Prostate gland (tissue), 2 donors: ENCODE data around the gene BMPER. TPM values are rescaled to one million over a fixed set of nuclear protein-coding genes. Genes with fewer than 3 reads are reported as not detected.
A peak's percentile ranks its signal among the peaks of the same experiment; 100 is the strongest.

Experiments
- DNase-seq: peaks from one replicate; pipeline ENCODE4 v3.0.0-alpha.2; 2019; ENCODE audit warnings: low spot score
- H3K27ac ChIP-seq, 2 donors: fragments of 200-600 bp; sonication (generic); 2 replicates each; pipeline ENCODE4 v1.5.1; 2017 to 2019
- H3K27me3 ChIP-seq: fragments of 200-600 bp; sonication (generic); replicated peaks from 2 replicates; pipeline ENCODE4 v1.5.1; 2019; ENCODE audit not compliant: insufficient read depth
- H3K36me3 ChIP-seq, 2 donors: fragments of 200-600 bp; sonication (generic); 1 replicate in 1 of 2; 2 replicates in 1 of 2; pipeline versions ENCODE4 v1.5.1 to v1.8.1; 2017 to 2019
- H3K4me1 ChIP-seq: fragments of 200-600 bp; sonication (generic); replicated peaks from 2 replicates; pipeline ENCODE4 v1.5.1; 2019
- H3K4me3 ChIP-seq, 2 donors: fragments of 200-600 bp; sonication (generic); 2 replicates each; pipeline ENCODE4 v1.5.1; 2017 to 2019
- H3K9me3 ChIP-seq: fragments of 200-600 bp; sonication (generic); 2 replicates; pipeline ENCODE4 v1.5.1; 2017
- POLR2A ChIP-seq: fragments of 450-650 bp; IDR thresholded peaks from one replicate; pipeline ENCODE4 v1.6.1; 2016; ENCODE audit warnings: antibody characterized with exemption, mild to moderate bottlenecking
- POLR2AphosphoS5 ChIP-seq: sonication (generic); formaldehyde crosslinking; IDR thresholded peaks from one replicate; pipeline ENCODE4 v1.6.1; 2017; ENCODE audit warnings: antibody characterized with exemption
- WGBS: methylation state at CpG from one replicate; pipeline ENCODE4 v1.1.5; 2018; 5-methylcytosine and 5-hydroxymethylcytosine counted together
- intact Hi-C: fragments of 100-400 bp; cut with DNase I; formaldehyde crosslinking; loops from one replicate; pipeline ENCODE4 v1.14.2; 2022
- total RNA-seq, 2 donors: library from RNA; depleted of rRNA; stranded (reverse); fragments of >200 nt; gene quantifications; one replicate each; pipeline ENCODE4 v1.1.0, GENCODE V29; 2016
- TF ChIP-seq, protein P1 (sequence below), 4 experiments: fragments of 200-600 bp in 2 of 4; fragments of 450-650 bp in 2 of 4; sonication (generic) in 2 of 4; IDR thresholded peaks; 1 replicate in 3 of 4; 2 replicates in 1 of 4; pipeline ENCODE4 v1.5.1; 2016 to 2019; ENCODE audit warnings: antibody characterized with exemption in 4 of 4, mild to moderate bottlenecking in 2 of 4, moderate library complexity in 2 of 4

Gene BMPER
- total RNA-seq, 2 donors from 2014 or later, result 4.5 to 8.4 TPM

- Histone ChIP-seq H3K36me3 (no peaks in the 10 kb centered on the region), H3K9me3 (no peaks in the 10 kb centered on the region), H3K27ac (peak overlapping the region in 1 of 2 donors; percentile 42), H3K4me1 (no peaks in the 10 kb centered on the region), H3K4me3 (no peak overlapping the region), H3K27me3 (no peaks in the 10 kb centered on the region)
- intact Hi-C loops, result no loop called here
- 47% methylated on average over 6 of the region's 6 CpGs for WGBS
- TF ChIP-seq POLR2AphosphoS5 (peak; percentile 33), POLR2A (no peak)
- TF ChIP-seq, protein P1, sequence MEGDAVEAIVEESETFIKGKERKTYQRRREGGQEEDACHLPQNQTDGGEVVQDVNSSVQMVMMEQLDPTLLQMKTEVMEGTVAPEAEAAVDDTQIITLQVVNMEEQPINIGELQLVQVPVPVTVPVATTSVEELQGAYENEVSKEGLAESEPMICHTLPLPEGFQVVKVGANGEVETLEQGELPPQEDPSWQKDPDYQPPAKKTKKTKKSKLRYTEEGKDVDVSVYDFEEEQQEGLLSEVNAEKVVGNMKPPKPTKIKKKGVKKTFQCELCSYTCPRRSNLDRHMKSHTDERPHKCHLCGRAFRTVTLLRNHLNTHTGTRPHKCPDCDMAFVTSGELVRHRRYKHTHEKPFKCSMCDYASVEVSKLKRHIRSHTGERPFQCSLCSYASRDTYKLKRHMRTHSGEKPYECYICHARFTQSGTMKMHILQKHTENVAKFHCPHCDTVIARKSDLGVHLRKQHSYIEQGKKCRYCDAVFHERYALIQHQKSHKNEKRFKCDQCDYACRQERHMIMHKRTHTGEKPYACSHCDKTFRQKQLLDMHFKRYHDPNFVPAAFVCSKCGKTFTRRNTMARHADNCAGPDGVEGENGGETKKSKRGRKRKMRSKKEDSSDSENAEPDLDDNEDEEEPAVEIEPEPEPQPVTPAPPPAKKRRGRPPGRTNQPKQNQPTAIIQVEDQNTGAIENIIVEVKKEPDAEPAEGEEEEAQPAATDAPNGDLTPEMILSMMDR (IDR thresholded peaks at IDR 0.05), result no peak
- peak; percentile 7 for DNase-seq
Observed at GRCh38 chr7:33998476-33998875, 93.1 kb downstream of the BMPER start.

- intact Hi-C loops, result no loop called here
- Histone ChIP-seq H3K36me3 (no peaks in the 10 kb centered on the region), H3K27me3 (no peaks in the 10 kb centered on the region), H3K9me3 (no peaks in the 10 kb centered on the region), H3K27ac (no peak overlapping the region), H3K4me3 (no peak overlapping the region), H3K4me1 (no peaks in the 10 kb centered on the region)
- TF ChIP-seq, protein P1 (IDR thresholded peaks at IDR 0.05), result no peak
- no peak for TF ChIP-seq POLR2A
- no peak for TF ChIP-seq POLR2AphosphoS5
- 82% methylated on average over 3 of the region's 3 CpGs for WGBS
- DNase-seq, result no peak
Observed at GRCh38 chr7:34011017-34011695, 105.8 kb downstream of the BMPER start.

GRCh38 chr7:34011696-34012095, 106.4 kb downstream of the BMPER start:
- WGBS, result 72% methylated on average over 1 of the region's 1 CpG
- no peaks in the 10 kb centered on the region for H3K4me1 ChIP-seq
- intact Hi-C loops, result no loop called here
- no peaks in the 10 kb centered on the region for H3K27me3 ChIP-seq
- DNase-seq, result no peak
- H3K9me3 ChIP-seq, result no peaks in the 10 kb centered on the region
- H3K36me3 ChIP-seq, result no peaks in the 10 kb centered on the region
- no peak overlapping the region for H3K4me3 ChIP-seq
- H3K27ac ChIP-seq, result no peak overlapping the region
- TF ChIP-seq POLR2A, result no peak
- TF ChIP-seq POLR2AphosphoS5, result no peak
- TF ChIP-seq, protein P1 (IDR thresholded peaks at IDR 0.05), result no peak

GRCh38 chr7:34013421-34013820, 108.1 kb downstream of the BMPER start:
- no peaks in the 10 kb centered on the region for H3K36me3 ChIP-seq
- no peaks in the 10 kb centered on the region for H3K27me3 ChIP-seq
- TF ChIP-seq POLR2A (no peak), POLR2AphosphoS5 (no peak)
- TF ChIP-seq, protein P1 (IDR thresholded peaks at IDR 0.05), result no peak
- H3K9me3 ChIP-seq, result no peaks in the 10 kb centered on the region
- no peak overlapping the region for H3K4me3 ChIP-seq
- 95% methylated on average over 1 of the region's 1 CpG for WGBS
- intact Hi-C loops, result no loop called here
- H3K27ac ChIP-seq, result no peak overlapping the region
- DNase-seq, result no peak
- no peaks in the 10 kb centered on the region for H3K4me1 ChIP-seq

GRCh38 chr7:34015651-34016050, 110.3 kb downstream of the BMPER start:
- H3K36me3 ChIP-seq, result no peaks in the 10 kb centered on the region
- no peak overlapping the region for H3K27ac ChIP-seq
- no peak overlapping the region for H3K4me3 ChIP-seq
- 87% methylated on average over 4 of the region's 4 CpGs for WGBS
- H3K27me3 ChIP-seq, result no peaks in the 10 kb centered on the region
- TF ChIP-seq, protein P1 (IDR thresholded peaks at IDR 0.05), result no peak
- TF ChIP-seq POLR2AphosphoS5 (no peak), POLR2A (no peak)
- no peak for DNase-seq
- no peaks in the 10 kb centered on the region for H3K4me1 ChIP-seq
- intact Hi-C loops, result no loop called here
- H3K9me3 ChIP-seq, result no peaks in the 10 kb centered on the region
